GM12892 (cell line): ENCODE results near the gene JARID2.

Experiments
- POLR2A ChIP-seq: IDR thresholded peaks from 2 replicates; pipeline ENCODE4 v1.6.1; 2011; ENCODE audit warnings: low read depth, low read length, control low read depth
- POLR2AphosphoS5 ChIP-seq: IDR thresholded peaks from 2 replicates; pipeline ENCODE4 v1.6.1; 2011; ENCODE audit warnings: low read depth, low read length, control low read depth
- TAF1 ChIP-seq: IDR thresholded peaks from 2 replicates; pipeline ENCODE4 v1.6.1; 2011; ENCODE audit warnings: low read depth, mild to moderate bottlenecking, control low read depth, low read length, borderline replicate concordance

- TF ChIP-seq POLR2A (no peak), TAF1 (no peak), POLR2AphosphoS5 (no peak)
These were observed 91.7 kb downstream of the JARID2 start for GRCh38 chr6:15337582-15337981.
